ENCODE measurements around the gene C1orf35.

DNA sequence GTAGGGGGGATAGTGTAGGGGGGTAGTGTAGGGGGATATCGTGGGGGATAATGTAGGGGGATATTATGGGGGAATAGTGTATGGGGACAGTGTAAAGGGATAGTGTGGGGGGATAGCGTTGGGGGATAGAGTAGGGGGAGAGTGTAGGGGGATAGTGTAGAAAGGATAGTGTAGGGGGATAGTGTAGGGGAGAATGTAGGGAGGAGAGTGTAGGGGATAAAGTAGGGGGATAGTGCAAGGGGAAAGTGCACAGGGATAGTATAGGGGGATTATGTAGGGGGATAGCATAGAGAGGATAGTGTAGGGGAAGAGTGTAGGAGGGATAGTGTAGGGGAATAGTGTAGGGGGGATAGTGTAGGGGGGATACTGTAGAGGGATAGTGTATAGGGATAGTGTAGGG lies 33.0 kb downstream of the C1orf35 start:
- TF ChIP-seq, protein P1, sequence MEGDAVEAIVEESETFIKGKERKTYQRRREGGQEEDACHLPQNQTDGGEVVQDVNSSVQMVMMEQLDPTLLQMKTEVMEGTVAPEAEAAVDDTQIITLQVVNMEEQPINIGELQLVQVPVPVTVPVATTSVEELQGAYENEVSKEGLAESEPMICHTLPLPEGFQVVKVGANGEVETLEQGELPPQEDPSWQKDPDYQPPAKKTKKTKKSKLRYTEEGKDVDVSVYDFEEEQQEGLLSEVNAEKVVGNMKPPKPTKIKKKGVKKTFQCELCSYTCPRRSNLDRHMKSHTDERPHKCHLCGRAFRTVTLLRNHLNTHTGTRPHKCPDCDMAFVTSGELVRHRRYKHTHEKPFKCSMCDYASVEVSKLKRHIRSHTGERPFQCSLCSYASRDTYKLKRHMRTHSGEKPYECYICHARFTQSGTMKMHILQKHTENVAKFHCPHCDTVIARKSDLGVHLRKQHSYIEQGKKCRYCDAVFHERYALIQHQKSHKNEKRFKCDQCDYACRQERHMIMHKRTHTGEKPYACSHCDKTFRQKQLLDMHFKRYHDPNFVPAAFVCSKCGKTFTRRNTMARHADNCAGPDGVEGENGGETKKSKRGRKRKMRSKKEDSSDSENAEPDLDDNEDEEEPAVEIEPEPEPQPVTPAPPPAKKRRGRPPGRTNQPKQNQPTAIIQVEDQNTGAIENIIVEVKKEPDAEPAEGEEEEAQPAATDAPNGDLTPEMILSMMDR (IDR thresholded peaks at IDR 0.05; ENCODE audit: low read depth, low read length): no peak
- no peak for TF ChIP-seq EZH2phosphoT487 (IDR thresholded peaks at IDR 0.05; ENCODE audit: low read depth)
